Erythroblast (primary cell): Measurements from ENCODE around the gene CDYL.

Experiments used
- GATA1 ChIP-seq: IDR thresholded peaks from 2 replicates; pipeline ENCODE4 v1.6.1; 2011; ENCODE audit warnings: low read depth, mild to moderate bottlenecking, control low read depth, low read length, moderate library complexity
- POLR2A ChIP-seq: IDR thresholded peaks from 2 replicates; pipeline ENCODE4 v1.6.1; 2011; ENCODE audit warnings: mild to moderate bottlenecking, low read length

GRCh38 chr6:4727671-4728435, 48.4 kb upstream of the CDYL start:
- TF ChIP-seq POLR2A (peak; percentile 75), GATA1 (peak; percentile 36)
